HepG2 (cell line): ENCODE data around the gene THSD4. TPM values are rescaled to one million over a fixed set of nuclear protein-coding genes. Genes with fewer than 3 reads are reported as not detected.
A peak's percentile ranks its signal among the peaks of the same experiment; 100 is the strongest.

ENCODE experiments used
- ATAC-seq: fragments of 200-7000 bp; cut with Tn5 transposase; 3 replicates; pipeline ENCODE4 v1.9.1; 2020; ENCODE audit warnings: mild to moderate bottlenecking, moderate library complexity
- BruUV-seq: library from RNA; stranded (reverse); fragments of 400-500 nt; replicated peaks from 2 replicates; lab custom pipeline; 2021; lab: Mats Ljungman, UMichigan
- CTCF ChIA-PET: fragments of 300-600 bp; formaldehyde crosslinking; extraction: SDS; loops from one replicate; lab custom pipeline; 2021; ENCODE audit warnings: low total read pairs, inconsistent platforms, low intra/inter-chr PET ratio; lab: Yijun Ruan, JAX
- POLR2A ChIA-PET: fragments of 350-600 bp; sonication (Branson Sonifier 250); formaldehyde crosslinking; loops from one replicate; lab custom pipeline; 2020; ENCODE audit warnings: antibody characterized with exemption, inconsistent platforms; lab: Yijun Ruan, JAX
- DNase-seq: peaks from one replicate; pipeline ENCODE4 v3.0.0-alpha.2; 2015; ENCODE audit warnings: low spot score
- FAIRE-seq: peaks from 3 replicates; lab custom pipeline; 2011; peaks lifted over from hg19 to GRCh38; lab: Jason Lieb, UNC
- H2AFZ ChIP-seq: one replicate; pipeline ENCODE4 v1.6.1; 2011; ENCODE audit warnings: low read length, inconsistent platforms
- H3K27ac ChIP-seq: fragments of 300-600 bp; 3 replicates; pipeline ENCODE4 v1.8.0; 2011; ENCODE audit warnings: mixed run types, mild to moderate bottlenecking, mixed read lengths, low read length, inconsistent platforms; ENCODE audit not compliant: insufficient read depth; ENCODE audit errors: extremely low read length
- H3K27me3 ChIP-seq, 2 experiments: fragments of 200-600 bp in 1 of 2; 2 replicates in 1 of 2; 3 replicates in 1 of 2; pipeline versions ENCODE4 v1.6.0 to v1.8.0; 2011; ENCODE audit warnings: low read length in 2 of 2, mild to moderate bottlenecking in 2 of 2, moderate library complexity in 2 of 2, inconsistent platforms in 1 of 2; ENCODE audit not compliant: insufficient read depth in 2 of 2, control insufficient read depth in 1 of 2
- H3K36me3 ChIP-seq, 2 experiments: fragments of 200-600 bp in 1 of 2; replicated peaks in 1 of 2; 2 replicates in 1 of 2; 3 replicates in 1 of 2; pipeline versions ENCODE4 v1.5.1 to v1.8.0; 2011; ENCODE audit warnings: low read length in 2 of 2, inconsistent platforms in 1 of 2; ENCODE audit not compliant: insufficient read depth in 2 of 2, control insufficient read depth in 1 of 2
- H3K4me1 ChIP-seq: 2 replicates; pipeline ENCODE4 v1.5.1; 2012; ENCODE audit warnings: low read length, inconsistent platforms; ENCODE audit not compliant: insufficient read depth
- H3K4me2 ChIP-seq: 2 replicates; pipeline ENCODE4 v1.6.0; 2011; ENCODE audit warnings: low read depth, low read length, inconsistent platforms
- H3K4me3 ChIP-seq, 3 experiments: fragments of 200-600 bp in 1 of 3; sonication (generic), shearing (Covaris generic) in 1 of 3; replicated peaks in 1 of 3; 2 replicates each; pipeline ENCODE4 v1.5.1; 2011 to 2016; ENCODE audit warnings: low read length in 3 of 3, inconsistent platforms in 2 of 3, low read depth in 2 of 3, mild to moderate bottlenecking in 2 of 3, control low read depth in 1 of 3, mixed read lengths in 1 of 3; ENCODE audit not compliant: insufficient read depth in 1 of 3
- H3K79me2 ChIP-seq: one replicate; pipeline ENCODE4 v1.6.1; 2011; ENCODE audit warnings: low read length, inconsistent platforms; ENCODE audit not compliant: insufficient read depth
- H3K9ac ChIP-seq: 2 replicates; pipeline ENCODE4 v1.6.0; 2011; ENCODE audit warnings: mild to moderate bottlenecking, low read depth, low read length, inconsistent platforms; ENCODE audit not compliant: insufficient read depth
- H3K9me3 ChIP-seq: 2 replicates; pipeline ENCODE4 v1.5.1; 2012; ENCODE audit warnings: mild to moderate bottlenecking, low read length
- H4K20me1 ChIP-seq: 2 replicates; pipeline ENCODE4 v1.6.0; 2011; ENCODE audit warnings: inconsistent platforms, mild to moderate bottlenecking, low read length, moderate library complexity; ENCODE audit not compliant: insufficient read depth
- BCL6 ChIP-seq: IDR thresholded peaks from 2 replicates; pipeline ENCODE4 v1.6.1; 2016; ENCODE audit warnings: missing genetic modification reagents, missing compliant biosample characterization
- CBX2 ChIP-seq, 2 experiments: fragments of 200-600 bp in 1 of 2; sonication (generic); formaldehyde crosslinking in 1 of 2; IDR thresholded peaks; 2 replicates each; pipeline versions ENCODE4 v1.7.0 to v1.8.1; 2018 to 2022; ENCODE audit warnings: low read depth in 2 of 2, low read length in 1 of 2, mild to moderate bottlenecking in 1 of 2, missing genetic modification reagents in 1 of 2
- MXD3 ChIP-seq: IDR thresholded peaks from 2 replicates; pipeline ENCODE4 v1.6.1; 2016; ENCODE audit warnings: mild to moderate bottlenecking, missing biosample characterization, missing genetic modification reagents
- POGZ ChIP-seq: sonication (generic); formaldehyde crosslinking; IDR thresholded peaks from 2 replicates; pipeline ENCODE4 v1.4.0; 2020; ENCODE audit warnings: mild to moderate bottlenecking, missing genetic modification reagents
- RXRB ChIP-seq: IDR thresholded peaks from 2 replicates; pipeline ENCODE4 v1.6.1; 2016; ENCODE audit warnings: borderline replicate concordance, missing genetic modification reagents, missing compliant biosample characterization
- STAT5B ChIP-seq: sonication (generic); formaldehyde crosslinking; IDR thresholded peaks from 2 replicates; pipeline ENCODE4 v1.4.0; 2020; ENCODE audit warnings: missing genetic modification reagents
- ZNF30 ChIP-seq: sonication (generic); formaldehyde crosslinking; IDR thresholded peaks from 2 replicates; pipeline ENCODE4 v1.5.0; 2020; ENCODE audit warnings: mild to moderate bottlenecking, missing genetic modification reagents
- ZNF768 ChIP-seq: sonication (generic); formaldehyde crosslinking; IDR thresholded peaks from 2 replicates; pipeline ENCODE4 v1.4.0; 2020; ENCODE audit warnings: missing genetic modification reagents
- WGBS: methylation state at CpG from one replicate; pipeline ENCODE4 v1.1.6; 2017; ENCODE audit warnings: low lambda C conversion rate; 5-methylcytosine and 5-hydroxymethylcytosine counted together
- in situ Hi-C: cut with HindIII; loops from 2 replicates; pipeline ENCODE4 v1.10.0; 2017; ENCODE audit warnings: low pct_unique_long_range_greater_than_20kb; ENCODE audit not compliant: extremely low pct_ligation_motif_present
- intact Hi-C: fragments of 100-400 bp; cut with micrococcal nuclease; formaldehyde crosslinking; loops from one replicate; pipeline ENCODE4 v1.10.0; 2022; ENCODE audit not compliant: unreplicated experiment
- polyA plus RNA-seq, 8 experiments: library from polyadenylated mRNA; depleted of rRNA in 3 of 8; stranded (reverse) in 7 of 8; unstranded in 1 of 8; fragments of >200 nt; fragmentation: Illumina TruSeq in 4 of 8; extraction: Trizol in 4 of 8; gene quantifications; 2 replicates each; pipeline versions ENCODE4 v1.2.1 to v1.2.3, GENCODE V29; 2011 to 2016; ENCODE audit warnings: low read depth in 4 of 8, missing spikeins in 1 of 8, mixed read lengths in 1 of 8; ENCODE audit not compliant: insufficient read depth in 1 of 8
- total RNA-seq, 5 experiments: library from RNA; depleted of rRNA; stranded (reverse); fragments of >200 nt; fragmentation: Illumina TruSeq; extraction: Trizol; gene quantifications; 2 replicates each; pipeline ENCODE4 v1.2.3, GENCODE V29; 2016; ENCODE audit warnings: low read depth in 1 of 5

THSD4 gene
- total and polyA plus RNA-seq, 2 of the 13 experiments (the other 11 are each of a cell fraction or from before 2014, with no cell fraction given): 0.07 to 0.21 TPM

- H3K4me2 ChIP-seq: no peak overlapping the region
- no peak overlapping the region for H3K9ac ChIP-seq
- BruUV-seq: no TSS peak
- no peaks in the 10 kb centered on the region for H3K9me3 ChIP-seq
- ChIA-PET CTCF (no interaction called here), POLR2A (no interaction called here)
- H3K4me3 ChIP-seq: no peak overlapping the region
- H3K79me2 ChIP-seq: no peaks in the 10 kb centered on the region
- H2AFZ ChIP-seq: no peak overlapping the region
- H3K27ac ChIP-seq: no peak overlapping the region
- DNase-seq: no peak
- ATAC-seq: no peak
- 61% methylated on average over 2 of the region's 5 CpGs for WGBS
- peaks cover 19% of the 10 kb centered on the region for H3K4me1 ChIP-seq
- no peaks in the 10 kb centered on the region for H4K20me1 ChIP-seq
- no peaks in the 10 kb centered on the region for H3K27me3 ChIP-seq
- intact Hi-C loops (no loop called here), in situ Hi-C loops (no loop called here)
- no peak for TF ChIP-seq MXD3
- TF ChIP-seq ZNF768 (CRISPR knock-in tag): 0 out of 2 replicates have a peak, but pooled peaks have one; percentile 39
- H3K36me3 ChIP-seq: no peaks in the 10 kb centered on the region
- no peak for FAIRE-seq
Measured at GRCh38 chr15:71493526-71493925, 378.3 kb downstream of the THSD4 start.

GRCh38 chr15:71494563-71495397, 379.5 kb downstream of the THSD4 start:
- ChIA-PET POLR2A (no interaction called here), CTCF (no interaction called here)
- Histone ChIP-seq H2AFZ (no peak overlapping the region), H3K9ac (no peak overlapping the region), H3K9me3 (no peaks in the 10 kb centered on the region), H3K79me2 (no peaks in the 10 kb centered on the region), H3K27me3 (no peaks in the 10 kb centered on the region), H3K4me1 (peaks cover 19% of the 10 kb centered on the region), H3K4me3 (no peak overlapping the region), H3K36me3 (no peaks in the 10 kb centered on the region), H3K4me2 (peak overlapping the region; percentile 53), H4K20me1 (no peaks in the 10 kb centered on the region), H3K27ac (no peak overlapping the region)
- 24% methylated on average over 9 of the region's 9 CpGs for WGBS
- DNase-seq (no peak), FAIRE-seq (no peak), ATAC-seq (peak; percentile 34)
- TF ChIP-seq BCL6 (CRISPR knock-in tag): 0 out of 2 replicates have a peak, but pooled peaks have one; percentile 21
- TF ChIP-seq CBX2 (IDR thresholded peaks at IDR 0.05; ENCODE audit: low read depth, low read length): no peak
- no peak for TF ChIP-seq CBX2 (CRISPR knock-in tag; IDR thresholded peaks at IDR 0.05; ENCODE audit: low read depth)
- TF ChIP-seq ZNF30 (CRISPR knock-in tag): no peak
- TF ChIP-seq POGZ (CRISPR knock-in tag): no peak
- no peak for TF ChIP-seq STAT5B (CRISPR knock-in tag)
- no peak for TF ChIP-seq RXRB
- intact Hi-C loops: no loop called here
- in situ Hi-C loops: no loop called here
- BruUV-seq: no TSS peak
